ENCODE measurements around the gene ITPR1.

Gene ITPR1

DNA sequence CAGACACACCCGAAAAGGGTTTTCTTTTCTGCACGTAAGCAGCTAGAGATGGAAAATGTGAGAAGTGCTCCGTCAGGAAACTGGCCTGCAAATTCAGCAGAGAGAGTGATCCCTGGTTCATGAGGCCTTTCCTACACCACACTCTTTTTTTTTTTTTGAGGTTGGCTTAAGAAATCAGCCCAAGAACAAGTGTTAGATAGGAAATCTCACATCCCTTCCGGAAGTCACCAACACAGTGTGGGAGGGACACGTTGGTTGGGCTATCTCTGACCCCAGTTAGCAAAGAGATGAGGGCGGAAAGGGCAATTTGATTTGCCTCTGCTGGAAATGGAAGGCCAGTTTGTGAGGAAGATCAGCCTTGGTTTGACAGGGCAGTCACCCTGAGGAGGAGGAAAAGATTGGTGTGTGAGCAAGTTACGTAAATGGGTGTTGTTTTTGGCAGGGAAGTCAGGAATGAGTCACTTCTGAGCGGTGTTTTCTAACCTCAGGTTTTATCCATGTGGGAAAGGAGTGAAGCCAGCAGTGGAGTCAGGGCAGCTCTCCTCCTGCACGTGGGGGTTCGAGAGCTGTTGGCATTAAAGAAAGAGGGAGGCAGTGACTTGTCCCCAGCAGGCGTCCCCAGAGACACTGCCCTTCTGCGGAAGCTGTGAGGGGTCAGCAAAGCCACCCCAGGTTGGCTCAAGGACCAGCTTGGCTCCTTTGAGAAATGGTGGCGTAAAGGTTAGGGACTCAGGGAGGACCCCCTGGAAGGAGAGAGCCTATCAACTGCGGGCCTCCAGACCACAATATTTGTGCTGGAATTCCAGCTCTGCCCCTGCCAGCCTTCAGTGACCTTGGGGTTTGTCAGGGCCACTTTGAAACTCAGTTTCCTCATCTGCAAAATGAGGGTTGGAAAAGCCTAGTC, 248.5 kb downstream of the ITPR1 start:
- Histone ChIP-seq H3K9me3 (no peaks in the 10 kb centered on the region), H3K27me3 (no peaks in the 10 kb centered on the region), H3K36me3 (no peaks in the 10 kb centered on the region; the same call in 1 of the 2 replicates), H3K4me3 (ENCODE audit: low read depth, low read length) (no peak overlapping the region), H3K4me1 (peaks cover 4% of the 10 kb centered on the region; the same call in 1 of the 2 replicates)
- no peak for DNase-seq
- TF ChIP-seq, protein P1, sequence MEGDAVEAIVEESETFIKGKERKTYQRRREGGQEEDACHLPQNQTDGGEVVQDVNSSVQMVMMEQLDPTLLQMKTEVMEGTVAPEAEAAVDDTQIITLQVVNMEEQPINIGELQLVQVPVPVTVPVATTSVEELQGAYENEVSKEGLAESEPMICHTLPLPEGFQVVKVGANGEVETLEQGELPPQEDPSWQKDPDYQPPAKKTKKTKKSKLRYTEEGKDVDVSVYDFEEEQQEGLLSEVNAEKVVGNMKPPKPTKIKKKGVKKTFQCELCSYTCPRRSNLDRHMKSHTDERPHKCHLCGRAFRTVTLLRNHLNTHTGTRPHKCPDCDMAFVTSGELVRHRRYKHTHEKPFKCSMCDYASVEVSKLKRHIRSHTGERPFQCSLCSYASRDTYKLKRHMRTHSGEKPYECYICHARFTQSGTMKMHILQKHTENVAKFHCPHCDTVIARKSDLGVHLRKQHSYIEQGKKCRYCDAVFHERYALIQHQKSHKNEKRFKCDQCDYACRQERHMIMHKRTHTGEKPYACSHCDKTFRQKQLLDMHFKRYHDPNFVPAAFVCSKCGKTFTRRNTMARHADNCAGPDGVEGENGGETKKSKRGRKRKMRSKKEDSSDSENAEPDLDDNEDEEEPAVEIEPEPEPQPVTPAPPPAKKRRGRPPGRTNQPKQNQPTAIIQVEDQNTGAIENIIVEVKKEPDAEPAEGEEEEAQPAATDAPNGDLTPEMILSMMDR (IDR thresholded peaks at IDR 0.05; ENCODE audit: low read depth, low read length): no peak

DNA sequence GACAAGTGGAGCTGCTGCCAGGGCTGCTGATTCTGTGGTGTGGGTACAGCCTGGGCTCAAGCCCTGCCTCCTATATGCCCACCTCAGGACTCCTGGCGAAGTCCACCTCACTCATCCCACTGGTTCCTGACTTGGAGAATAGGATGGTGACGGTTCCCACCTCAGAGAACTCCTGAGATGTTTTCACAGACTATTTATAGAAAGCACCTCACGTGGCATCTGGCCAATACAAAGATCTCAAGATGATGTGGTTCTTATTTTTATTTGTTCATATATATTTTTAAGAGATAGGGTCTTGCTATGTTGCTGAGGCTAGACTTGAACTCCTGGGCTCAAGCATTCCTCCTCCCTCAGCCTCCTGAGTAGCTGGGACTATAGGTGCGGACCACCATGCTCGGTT, 249.2 kb downstream of the ITPR1 start:
- TF ChIP-seq, protein P1 (IDR thresholded peaks at IDR 0.05; ENCODE audit: low read depth, low read length): no peak
- DNase-seq: no peak
- no peak overlapping the region for H3K4me3 ChIP-seq (ENCODE audit: low read depth, low read length)
- H3K4me1 ChIP-seq: peaks cover 4% of the 10 kb centered on the region; the same call in 1 of the 2 replicates
- H3K36me3 ChIP-seq: no peaks in the 10 kb centered on the region; the same call in 1 of the 2 replicates
- H3K27me3 ChIP-seq: no peaks in the 10 kb centered on the region
- H3K9me3 ChIP-seq: no peaks in the 10 kb centered on the region

DNA sequence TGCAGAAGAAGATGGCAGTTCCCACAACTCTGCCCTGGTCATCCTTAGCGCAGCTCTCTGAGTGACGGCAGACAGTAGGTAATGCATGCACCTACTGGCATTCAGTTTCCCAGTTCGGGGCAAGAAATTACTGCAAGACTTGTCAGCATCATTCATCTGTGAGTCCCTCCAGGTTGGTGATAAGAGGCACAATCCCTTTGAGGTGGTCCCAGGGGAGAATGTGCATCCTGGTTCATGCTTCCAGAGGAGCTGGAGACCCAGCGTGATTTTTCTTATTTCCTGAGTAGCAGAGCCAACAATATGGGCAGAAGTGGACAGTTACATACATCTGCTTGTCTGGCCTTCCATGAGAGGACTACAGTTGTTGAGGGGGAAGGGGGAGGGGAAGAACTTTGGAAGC, 250.2 kb downstream of the ITPR1 start:
- H3K4me3 ChIP-seq (ENCODE audit: low read depth, low read length): no peak overlapping the region
- no peaks in the 10 kb centered on the region for H3K27me3 ChIP-seq
- DNase-seq: peak; percentile 35
- TF ChIP-seq, protein P1 (IDR thresholded peaks at IDR 0.05; ENCODE audit: low read depth, low read length): no peak
- no peaks in the 10 kb centered on the region for H3K9me3 ChIP-seq
- peaks cover 4% of the 10 kb centered on the region; the same call in 1 of the 2 replicates for H3K4me1 ChIP-seq
- no peaks in the 10 kb centered on the region; the same call in 1 of the 2 replicates for H3K36me3 ChIP-seq

DNA sequence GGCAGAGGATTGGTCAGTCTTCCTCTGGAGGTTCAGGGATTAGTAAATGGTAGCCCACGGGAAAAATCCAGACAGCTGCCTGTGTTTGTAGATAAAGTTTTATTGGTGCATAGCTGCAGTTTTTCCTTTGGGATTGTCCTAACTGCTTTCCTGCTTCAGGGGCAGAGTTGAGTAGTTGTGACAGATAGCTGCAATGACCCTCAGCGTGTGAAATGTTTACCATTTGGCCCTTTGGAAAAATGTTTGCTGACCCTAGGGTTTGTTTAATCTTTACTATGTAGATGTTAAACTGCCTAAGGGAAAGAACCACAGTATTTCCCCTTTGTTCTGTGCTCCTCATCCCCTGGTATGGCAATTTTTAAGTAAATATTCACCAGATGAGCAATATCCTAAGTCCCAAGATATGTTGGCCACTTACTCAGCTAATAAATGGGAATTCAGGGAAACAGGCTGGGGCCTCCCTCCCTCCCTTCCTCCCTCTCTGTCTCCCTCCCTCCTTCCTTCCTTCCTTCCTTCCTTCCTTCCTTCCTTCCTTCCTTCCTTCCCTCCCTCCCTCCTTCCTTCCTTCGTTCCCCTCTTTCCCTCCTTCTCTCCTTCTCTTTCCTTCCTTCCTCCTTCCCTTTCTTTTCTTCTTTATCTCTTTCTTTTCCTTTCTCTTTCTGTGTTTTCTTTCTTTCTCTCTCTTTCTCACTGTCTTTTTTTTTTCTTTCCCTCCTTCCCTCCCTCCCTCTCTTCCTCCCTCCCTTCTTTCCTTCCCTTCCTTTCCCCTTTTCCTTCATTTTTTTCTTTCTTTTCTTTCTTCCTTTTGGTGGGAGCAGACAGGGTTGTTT, 251.5 kb downstream of the ITPR1 start:
- H3K9me3 ChIP-seq: no peaks in the 10 kb centered on the region
- no peak overlapping the region for H3K4me3 ChIP-seq (ENCODE audit: low read depth, low read length)
- TF ChIP-seq, protein P1 (IDR thresholded peaks at IDR 0.05; ENCODE audit: low read depth, low read length): no peak
- no peak for DNase-seq
- no peaks in the 10 kb centered on the region for H3K27me3 ChIP-seq
- H3K36me3 ChIP-seq: no peaks in the 10 kb centered on the region; the same call in 1 of the 2 replicates
- H3K4me1 ChIP-seq: peaks cover 4% of the 10 kb centered on the region; the same call in 1 of the 2 replicates

DNA sequence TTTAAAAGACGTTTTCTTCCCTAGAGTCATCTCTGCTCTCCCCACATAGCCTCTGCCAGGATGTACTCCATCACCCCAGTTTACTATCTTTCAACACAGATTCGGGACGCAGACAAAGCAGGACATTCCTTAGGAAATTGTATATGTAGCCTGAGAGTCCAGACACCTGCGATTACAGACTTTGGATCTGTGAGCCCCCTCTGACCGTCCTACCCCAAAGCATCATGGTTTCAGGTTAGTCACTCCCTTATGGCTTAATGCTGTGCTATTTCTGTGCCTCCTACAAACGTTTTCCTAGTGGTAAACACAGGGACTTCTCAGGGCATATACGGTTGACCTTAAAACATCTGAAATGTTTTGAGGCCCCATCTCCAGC, 252.1 kb downstream of the ITPR1 start:
- Histone ChIP-seq H3K36me3 (no peaks in the 10 kb centered on the region; the same call in 1 of the 2 replicates), H3K9me3 (no peaks in the 10 kb centered on the region)
- TF ChIP-seq, protein P1 (IDR thresholded peaks at IDR 0.05; ENCODE audit: low read depth, low read length): no peak

More for the DNA sequence above, 252.1 kb downstream of the ITPR1 start:
- Histone ChIP-seq H3K27me3 (no peaks in the 10 kb centered on the region), H3K4me1 (peaks cover 4% of the 10 kb centered on the region; the same call in 1 of the 2 replicates), H3K4me3 (ENCODE audit: low read depth, low read length) (no peak overlapping the region)
- DNase-seq: no peak
